H1 (cell line): ENCODE data around the gene ANKRD11. TPM values are rescaled to one million over a fixed set of nuclear protein-coding genes. Genes with fewer than 3 reads are reported as not detected.

Experiments
- ATF2 ChIP-seq: IDR thresholded peaks from 2 replicates; pipeline ENCODE4 v1.6.1; 2012; ENCODE audit warnings: low read length, inconsistent platforms
- CBX8 ChIP-seq: fragments of 300-800, 300-1000 bp; sonication (generic); IDR thresholded peaks from 2 replicates; pipeline ENCODE4 v1.7.1; 2016; ENCODE audit warnings: low read depth, low read length, borderline replicate concordance
- CHD7 ChIP-seq: fragments of 300-600 bp; sonication (generic); IDR thresholded peaks from 2 replicates; pipeline ENCODE4 v1.7.1; 2012; ENCODE audit warnings: low read length, moderate library complexity, mild to moderate bottlenecking, inconsistent platforms; ENCODE audit not compliant: insufficient replicate concordance
- FOSL1 ChIP-seq: IDR thresholded peaks from 2 replicates; pipeline ENCODE4 v1.6.1; 2011; ENCODE audit warnings: mild to moderate bottlenecking, low read depth, low read length, moderate library complexity; ENCODE audit not compliant: insufficient read depth
- RNF2 ChIP-seq: fragments of 200-900, 300-1000 bp; sonication (generic); IDR thresholded peaks from 2 replicates; pipeline ENCODE4 v1.7.1; 2016; ENCODE audit warnings: borderline replicate concordance, low read depth, mild to moderate bottlenecking, antibody characterized with exemption, low read length; ENCODE audit not compliant: poor library complexity, severe bottlenecking; ENCODE audit errors: missing control alignments
- SAP30 ChIP-seq: fragments of 300-600 bp; sonication (generic); IDR thresholded peaks from 2 replicates; pipeline ENCODE4 v1.7.1; 2012; ENCODE audit warnings: low read length, moderate library complexity, mild to moderate bottlenecking, inconsistent platforms; ENCODE audit not compliant: insufficient read depth, insufficient replicate concordance
- SIN3A ChIP-seq, 2 experiments: IDR thresholded peaks in 1 of 2; conservative IDR thresholded peaks in 1 of 2; 2 replicates each; pipeline ENCODE4 v1.6.1; 2011 to 2012; ENCODE audit warnings: low read length in 2 of 2, improper control_type of control experiment in 1 of 2, low read depth in 1 of 2, mild to moderate bottlenecking in 1 of 2
- SIX5 ChIP-seq: IDR thresholded peaks from 2 replicates; pipeline ENCODE4 v1.6.1; 2011; ENCODE audit warnings: mild to moderate bottlenecking, low read depth, low read length
- ZNF274 ChIP-seq: IDR thresholded peaks from 2 replicates; pipeline ENCODE4 v1.7.0; 2012; ENCODE audit warnings: low read length, borderline replicate concordance; ENCODE audit errors: extremely low read depth
- polyA plus RNA-seq, 7 experiments: library from polyadenylated mRNA; depleted of rRNA in 3 of 7; stranded (reverse) in 5 of 7; unstranded in 2 of 7; fragments of >200 nt in 5 of 7; fragments of 200-250 nt in 2 of 7; gene quantifications; 1 replicate in 5 of 7; 2 replicates in 1 of 7; 4 replicates in 1 of 7; pipeline versions ENCODE4 v1.2.1 to v1.2.3, GENCODE V29; 2011 to 2013; ENCODE audit warnings: missing spikeins in 2 of 7, mixed read lengths in 2 of 7
- total RNA-seq: library from RNA; stranded (reverse); fragmentation: NEBNext Ultra II Directional; extraction: Animal tissue kit (Norgen Biotek cat#: 25700); gene quantifications from 2 replicates; pipeline ENCODE4 v1.2.1, GENCODE V29; 2021

The ANKRD11 gene
- total and polyA plus RNA-seq, 2 of the 8 experiments (the other 6 are each of a cell fraction or from before 2014, with no cell fraction given) = 46.5 to 142 TPM

GRCh38 chr16:89536371-89536770 lies 46.0 kb upstream of the ANKRD11 start (continued):
- TF ChIP-seq CHD7 (no peak), SIN3A (conservative IDR thresholded peaks at IDR 0.05 in 1 of 2, IDR thresholded peaks at IDR 0.05 in 1 of 2; ENCODE audit: low read depth in 1 of 2, low read length in 2 of 2) (no peak), SIX5 (no peak), CBX8 (no peak), ZNF274 (no peak), SAP30 (no peak), ATF2 (no peak), FOSL1 (no peak), RNF2 (no peak)
